Sigmoid colon (tissue), 7 donors: ENCODE results near the gene GPR183. TPM values are rescaled to one million over a fixed set of nuclear protein-coding genes. Genes with fewer than 3 reads are reported as not detected.

Experiments
- DNase-seq: peaks from one replicate; pipeline ENCODE4 v3.0.0-alpha.2; 2019
- H3K27ac ChIP-seq, 4 donors: fragments of 200-600 bp; sonication (generic); one replicate each; pipeline ENCODE4 v1.5.1; 2016 to 2019; ENCODE audit warnings: mild to moderate bottlenecking in 1 of 4
- H3K27me3 ChIP-seq, 3 donors: fragments of 200-600 bp; sonication (generic); one replicate each; pipeline ENCODE4 v1.5.1; 2019; ENCODE audit warnings: mild to moderate bottlenecking in 1 of 3
- H3K36me3 ChIP-seq, 4 donors: fragments of 200-600 bp; sonication (generic); one replicate each; pipeline ENCODE4 v1.5.1; 2016 to 2019
- H3K4me1 ChIP-seq, 4 donors: fragments of 200-600 bp; sonication (generic); one replicate each; pipeline ENCODE4 v1.5.1; 2017 to 2019
- H3K4me3 ChIP-seq, 4 donors: fragments of 200-600 bp; sonication (generic); one replicate each; pipeline ENCODE4 v1.5.1; 2017 to 2019; ENCODE audit warnings: mild to moderate bottlenecking in 2 of 4, moderate library complexity in 1 of 4
- H3K9me3 ChIP-seq, 4 donors: fragments of 200-600 bp in 3 of 4; sonication (generic) in 3 of 4; one replicate each; pipeline versions ENCODE4 v1.5.1 to v1.6.1; 2013 to 2019
- EP300 ChIP-seq, 4 donors: sonication (generic); formaldehyde crosslinking; IDR thresholded peaks; one replicate each; pipeline ENCODE4 v1.6.1; 2017; ENCODE audit warnings: antibody characterized with exemption in 4 of 4
- POLR2A ChIP-seq, 2 donors: fragments of 450-650 bp; IDR thresholded peaks; one replicate each; pipeline ENCODE4 v1.6.1; 2016; ENCODE audit warnings: antibody characterized with exemption in 2 of 2, mild to moderate bottlenecking in 2 of 2, moderate library complexity in 2 of 2
- POLR2AphosphoS5 ChIP-seq, 4 donors: sonication (generic); formaldehyde crosslinking; IDR thresholded peaks; one replicate each; pipeline ENCODE4 v1.6.1; 2017; ENCODE audit warnings: antibody characterized with exemption in 4 of 4
- WGBS, 2 donors: extraction: QIAGEN DNeasy Blood & Tissue Kit; methylation state at CpG; one replicate each; pipeline ENCODE4 v1.1.7; 2013; 5-methylcytosine and 5-hydroxymethylcytosine counted together
- intact Hi-C: fragments of 100-400 bp; cut with DNase I; formaldehyde crosslinking; loops from one replicate; pipeline ENCODE4 v1.15.1; 2023
- polyA plus RNA-seq, 3 donors: library from polyadenylated mRNA; stranded (reverse); fragments of 200-250 nt; gene quantifications; one replicate each; pipeline ENCODE4 v1.2.3, GENCODE V29; 2013
- total RNA-seq, 4 donors: library from RNA; depleted of rRNA; stranded (reverse); fragments of >200 nt; gene quantifications; one replicate each; pipeline ENCODE4 v1.1.0, GENCODE V29; 2016
- TF ChIP-seq, protein P1 (sequence below), 4 experiments: fragments of 450-650 bp in 3 of 4; fragments of 200-600 bp in 1 of 4; IDR thresholded peaks; one replicate each; pipeline ENCODE4 v1.5.1; 2016 to 2019; ENCODE audit warnings: antibody characterized with exemption in 4 of 4, mild to moderate bottlenecking in 3 of 4, moderate library complexity in 2 of 4
- donor health status: healthy with polysubstance abuse.
- donor health status: Bipolar disorder and iron deficiency.
- donor health status: healthy.

GPR183 gene
- total and polyA plus RNA-seq, 7 donors = 4.8 to 36.4 (median 30.9) TPM

- no peak for TF ChIP-seq POLR2A (IDR thresholded peaks at IDR 0.05)
- no peak for TF ChIP-seq POLR2AphosphoS5 (IDR thresholded peaks at IDR 0.05)
- TF ChIP-seq, protein P1, sequence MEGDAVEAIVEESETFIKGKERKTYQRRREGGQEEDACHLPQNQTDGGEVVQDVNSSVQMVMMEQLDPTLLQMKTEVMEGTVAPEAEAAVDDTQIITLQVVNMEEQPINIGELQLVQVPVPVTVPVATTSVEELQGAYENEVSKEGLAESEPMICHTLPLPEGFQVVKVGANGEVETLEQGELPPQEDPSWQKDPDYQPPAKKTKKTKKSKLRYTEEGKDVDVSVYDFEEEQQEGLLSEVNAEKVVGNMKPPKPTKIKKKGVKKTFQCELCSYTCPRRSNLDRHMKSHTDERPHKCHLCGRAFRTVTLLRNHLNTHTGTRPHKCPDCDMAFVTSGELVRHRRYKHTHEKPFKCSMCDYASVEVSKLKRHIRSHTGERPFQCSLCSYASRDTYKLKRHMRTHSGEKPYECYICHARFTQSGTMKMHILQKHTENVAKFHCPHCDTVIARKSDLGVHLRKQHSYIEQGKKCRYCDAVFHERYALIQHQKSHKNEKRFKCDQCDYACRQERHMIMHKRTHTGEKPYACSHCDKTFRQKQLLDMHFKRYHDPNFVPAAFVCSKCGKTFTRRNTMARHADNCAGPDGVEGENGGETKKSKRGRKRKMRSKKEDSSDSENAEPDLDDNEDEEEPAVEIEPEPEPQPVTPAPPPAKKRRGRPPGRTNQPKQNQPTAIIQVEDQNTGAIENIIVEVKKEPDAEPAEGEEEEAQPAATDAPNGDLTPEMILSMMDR (IDR thresholded peaks at IDR 0.05) = no peak
- TF ChIP-seq EP300 (IDR thresholded peaks at IDR 0.05) = no peak
- 71 to 87% methylated on average over 4 of the region's 4 CpGs for WGBS, 2 donors
- intact Hi-C loops = no loop called here
- Histone ChIP-seq H3K27ac (no peak overlapping the region), H3K9me3 (no peaks in the 10 kb centered on the region), H3K4me1 (no peaks in the 10 kb centered on the region), H3K36me3 (peaks cover 0 to 34% (median 3%) of the 10 kb centered on the region in 4 donors), H3K4me3 (no peak overlapping the region), H3K27me3 (no peaks in the 10 kb centered on the region)
- no peak for DNase-seq
Measured at GRCh38 chr13:99351772-99352171, 44.6 kb upstream of the GPR183 start.

GRCh38 chr13:99350191-99350590 lies 43.0 kb upstream of the GPR183 start:
- H3K36me3 ChIP-seq = peaks cover 0 to 29% (median 1%) of the 10 kb centered on the region in 4 donors
- 98 to 99% methylated on average over 2 of the region's 2 CpGs for whole genome bisulfite sequencing, 2 donors

GRCh38 chr13:99347911-99348451 lies 40.8 kb upstream of the GPR183 start:
- TF ChIP-seq, protein P1 (IDR thresholded peaks at IDR 0.05) = no peak
- TF ChIP-seq POLR2A (IDR thresholded peaks at IDR 0.05) = no peak
- TF ChIP-seq EP300 (IDR thresholded peaks at IDR 0.05) = no peak
- no peak for TF ChIP-seq POLR2AphosphoS5 (IDR thresholded peaks at IDR 0.05)
- Histone ChIP-seq H3K4me1 (no peaks in the 10 kb centered on the region), H3K27me3 (no peaks in the 10 kb centered on the region), H3K9me3 (no peaks in the 10 kb centered on the region), H3K36me3 (peaks cover 0 to 44% (median 4%) of the 10 kb centered on the region in 4 donors), H3K4me3 (no peak overlapping the region), H3K27ac (no peak overlapping the region)
- DNase-seq = no peak
- WGBS, 2 donors = 86 to 94% methylated on average over 8 of the region's 8 CpGs
- intact Hi-C loops = no loop called here

More at GRCh38 chr13:99350191-99350590, 43.0 kb upstream of the GPR183 start:
- H3K27ac ChIP-seq = no peak overlapping the region
- H3K4me1 ChIP-seq = no peaks in the 10 kb centered on the region
- DNase-seq = no peak
- no peak for TF ChIP-seq EP300 (IDR thresholded peaks at IDR 0.05)
- no peak for TF ChIP-seq POLR2AphosphoS5 (IDR thresholded peaks at IDR 0.05)
- TF ChIP-seq, protein P1 (IDR thresholded peaks at IDR 0.05) = no peak
- TF ChIP-seq POLR2A (IDR thresholded peaks at IDR 0.05) = no peak
- no peaks in the 10 kb centered on the region for H3K9me3 ChIP-seq
- no peak overlapping the region for H3K4me3 ChIP-seq
- intact Hi-C loops = no loop called here
- no peaks in the 10 kb centered on the region for H3K27me3 ChIP-seq

- no peaks in the 10 kb centered on the region for H3K27me3 ChIP-seq
- intact Hi-C loops = no loop called here
- H3K4me1 ChIP-seq = no peaks in the 10 kb centered on the region
- H3K36me3 ChIP-seq = peaks cover 0 to 49% (median 4%) of the 10 kb centered on the region in 4 donors
- no peaks in the 10 kb centered on the region for H3K9me3 ChIP-seq
- no peak for DNase-seq
- H3K4me3 ChIP-seq = no peak overlapping the region
- 91% methylated on average over 6 of the region's 6 CpGs for WGBS, 2 donors
- no peak for TF ChIP-seq EP300 (IDR thresholded peaks at IDR 0.05)
- TF ChIP-seq POLR2AphosphoS5 (IDR thresholded peaks at IDR 0.05) = no peak
- TF ChIP-seq, protein P1 (IDR thresholded peaks at IDR 0.05) = no peak
- TF ChIP-seq POLR2A (IDR thresholded peaks at IDR 0.05) = no peak
- H3K27ac ChIP-seq = no peak overlapping the region
Measured at GRCh38 chr13:99347335-99347878, 40.2 kb upstream of the GPR183 start.
